GM23338 (cell line): ENCODE results near the gene FLNA. TPM values are rescaled to one million over a fixed set of nuclear protein-coding genes. Genes with fewer than 3 reads are reported as not detected.
A peak's percentile ranks its signal among the peaks of the same experiment; 100 is the strongest.

Source experiments
- ATAC-seq: fragments of 200-7000 bp; cut with Tn5 transposase; 3 replicates; pipeline ENCODE4 v1.9.1; 2020
- DNase-seq: peaks from one replicate; pipeline ENCODE4 v3.0.0-alpha.2; 2015; ENCODE audit warnings: low spot score
- H2AFZ ChIP-seq: fragments of 200-600 bp; sonication (generic); 2 replicates; pipeline ENCODE4 v1.8.0; 2016; ENCODE audit warnings: antibody characterized with exemption, mild to moderate bottlenecking, moderate library complexity
- H3F3A ChIP-seq: fragments of 200-600 bp; sonication (generic); replicated peaks from 2 replicates; pipeline ENCODE4 v1.8.0; 2017; ENCODE audit warnings: antibody characterized with exemption, mixed run types, low read depth
- H3K27ac ChIP-seq: fragments of 200-600 bp; sonication (generic); 2 replicates; pipeline ENCODE4 v1.6.1; 2016; ENCODE audit warnings: low read depth
- H3K27me3 ChIP-seq: fragments of 200-600 bp; sonication (generic); 2 replicates; pipeline ENCODE4 v1.8.0; 2016; ENCODE audit warnings: mild to moderate bottlenecking, mixed run types, moderate library complexity; ENCODE audit not compliant: insufficient read depth
- H3K36me3 ChIP-seq: fragments of 200-600 bp; sonication (generic); 2 replicates; pipeline ENCODE4 v1.8.0; 2016; ENCODE audit warnings: mild to moderate bottlenecking; ENCODE audit not compliant: insufficient read depth
- H3K4me1 ChIP-seq: fragments of 200-600 bp; sonication (generic); 2 replicates; pipeline ENCODE4 v1.8.0; 2016; ENCODE audit warnings: mild to moderate bottlenecking, moderate library complexity; ENCODE audit not compliant: insufficient read depth
- H3K4me2 ChIP-seq: fragments of 200-600 bp; sonication (generic); 2 replicates; pipeline ENCODE4 v1.7.1; 2017; ENCODE audit warnings: mixed run types
- H3K4me3 ChIP-seq: fragments of 200-600 bp; sonication (generic); 2 replicates; pipeline ENCODE4 v1.6.1; 2016; ENCODE audit warnings: mixed run types
- H3K79me2 ChIP-seq: fragments of 200-600 bp; sonication (generic); replicated peaks from 2 replicates; pipeline ENCODE4 v1.8.0; 2017; ENCODE audit warnings: mild to moderate bottlenecking; ENCODE audit not compliant: insufficient read depth
- H3K9me2 ChIP-seq: fragments of 200-600 bp; sonication (generic); 2 replicates; pipeline ENCODE4 v1.8.0; 2017; ENCODE audit not compliant: insufficient read depth
- H4K20me1 ChIP-seq: fragments of 200-600 bp; sonication (generic); replicated peaks from 2 replicates; pipeline ENCODE4 v1.8.0; 2017; ENCODE audit warnings: mild to moderate bottlenecking; ENCODE audit not compliant: insufficient read depth
- H3K27ac Mint-ChIP-seq: 2 replicates; pipeline ENCODE4 v1.8.0; 2020; ENCODE audit warnings: inconsistent platforms, mild to moderate bottlenecking, moderate library complexity, mixed read lengths
- H3K27me3 Mint-ChIP-seq: 3 replicates; pipeline ENCODE4 v1.8.0; 2022; ENCODE audit warnings: low read depth, mild to moderate bottlenecking, moderate library complexity, mixed read lengths, inconsistent platforms; ENCODE audit not compliant: insufficient read depth, poor library complexity
- H3K36me3 Mint-ChIP-seq: 3 replicates; pipeline ENCODE4 v1.8.0; 2021; ENCODE audit warnings: low read depth, mild to moderate bottlenecking, inconsistent platforms, moderate library complexity, mixed read lengths
- H3K4me1 Mint-ChIP-seq: 3 replicates; pipeline ENCODE4 v1.8.0; 2020; ENCODE audit warnings: mild to moderate bottlenecking, inconsistent platforms, mixed read lengths
- H3K4me3 Mint-ChIP-seq: 3 replicates; pipeline ENCODE4 v1.8.0; 2021; ENCODE audit warnings: moderate library complexity, mild to moderate bottlenecking, inconsistent platforms, mixed read lengths
- H3K9me3 Mint-ChIP-seq: 3 replicates; pipeline ENCODE4 v1.8.0; 2020; ENCODE audit warnings: moderate library complexity, mild to moderate bottlenecking, inconsistent platforms, mixed read lengths
- CREB1 ChIP-seq: fragments of 250-450 bp; sonication (Bioruptor Pico); IDR thresholded peaks from 2 replicates; pipeline ENCODE4 v1.5.0; 2020; ENCODE audit warnings: low read depth, mild to moderate bottlenecking, moderate library complexity
- EZH2 ChIP-seq: fragments of 200-600 bp; sonication (generic); IDR thresholded peaks from one replicate; pipeline ENCODE4 v1.8.0; 2017; ENCODE audit warnings: antibody characterized with exemption, mild to moderate bottlenecking, low read depth; ENCODE audit not compliant: unreplicated experiment
- EZH2phosphoT487 ChIP-seq: fragments of 200-600 bp; sonication (generic); IDR thresholded peaks from one replicate; pipeline ENCODE4 v1.8.1; 2018; ENCODE audit warnings: antibody characterized with exemption; ENCODE audit not compliant: unreplicated experiment
- NANOG ChIP-seq: IDR thresholded peaks from 2 replicates; pipeline ENCODE4 v1.6.1; 2016; ENCODE audit warnings: antibody characterized with exemption, borderline replicate concordance
- POLR2AphosphoS5 ChIP-seq: IDR thresholded peaks from 2 replicates; pipeline ENCODE4 v1.6.1; 2016; ENCODE audit warnings: antibody characterized with exemption, low read depth
- ZNF331 ChIP-seq: fragments of 250-450 bp; sonication (Bioruptor Pico); IDR thresholded peaks from 2 replicates; pipeline ENCODE4 v1.5.0; 2020; ENCODE audit warnings: low read depth, mild to moderate bottlenecking, moderate library complexity
- polyA plus RNA-seq: library from polyadenylated mRNA; unstranded; fragments of >200 nt; fragmentation: Nextera tagmentation; extraction: Ambion mirVana; gene quantifications from 2 replicates; pipeline ENCODE4 v1.2.1, GENCODE V29; 2016
- total RNA-seq: library from RNA; depleted of rRNA; stranded (reverse); fragments of >200 nt; shearing (Covaris generic); gene quantifications from 2 replicates; pipeline ENCODE4 v1.2.3, GENCODE V29; 2014
- TF ChIP-seq, protein P1 (sequence below): IDR thresholded peaks from one replicate; pipeline ENCODE4 v1.6.1; 2018; ENCODE audit warnings: antibody characterized with exemption; ENCODE audit not compliant: unreplicated experiment
- TF ChIP-seq, protein P2 (sequence below): fragments of 250-450 bp; sonication (Bioruptor Pico); IDR thresholded peaks from 2 replicates; pipeline ENCODE4 v1.5.0; 2020; ENCODE audit warnings: mild to moderate bottlenecking, moderate library complexity
- TF ChIP-seq, protein P3 (sequence below): IDR thresholded peaks from 2 replicates; pipeline ENCODE4 v1.6.1; 2016; ENCODE audit warnings: antibody characterized with exemption

Gene FLNA
- total and polyA plus RNA-seq, 2 experiments from 2014 or later = 579 to 1,445 TPM

DNA sequence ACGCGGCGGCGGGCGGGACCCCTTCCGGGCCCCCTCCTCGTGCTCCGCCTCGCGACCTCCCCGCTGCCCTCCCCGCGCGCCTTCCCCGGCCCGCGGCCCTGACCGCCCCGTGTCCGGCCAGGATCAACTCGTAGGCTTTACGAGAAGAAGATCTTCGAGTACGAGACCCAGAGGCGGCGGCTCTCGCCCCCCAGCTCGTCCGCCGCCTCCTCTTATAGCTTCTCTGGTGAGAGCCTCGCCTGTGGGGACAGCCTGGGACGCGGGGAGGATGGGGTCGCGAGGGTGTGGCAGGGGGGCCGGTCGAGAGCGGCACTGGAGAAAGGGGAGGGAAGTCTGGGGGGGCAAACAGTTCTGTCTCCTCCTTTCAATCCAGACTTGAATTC lies 5.1 kb upstream of the FLNA start:
- Histone ChIP-seq H3K9me2 (no peaks in the 10 kb centered on the region), H3K27me3 (no peaks in the 10 kb centered on the region), H3K36me3 (no peaks in the 10 kb centered on the region), H2AFZ (no peak overlapping the region), H3K4me2 (peak overlapping the region; percentile 80), H3K79me2 (peaks cover 11% of the 10 kb centered on the region), H3K4me3 (peak overlapping the region; percentile 75), H3F3A (no peaks in the 10 kb centered on the region), H4K20me1 (no peaks in the 10 kb centered on the region), H3K4me1 (peaks cover 4% of the 10 kb centered on the region; the same call in 1 of the 2 replicates), H3K27ac (peak overlapping the region; percentile 97)
- ATAC-seq (no peak), DNase-seq (no peak)
- TF ChIP-seq, protein P1, sequence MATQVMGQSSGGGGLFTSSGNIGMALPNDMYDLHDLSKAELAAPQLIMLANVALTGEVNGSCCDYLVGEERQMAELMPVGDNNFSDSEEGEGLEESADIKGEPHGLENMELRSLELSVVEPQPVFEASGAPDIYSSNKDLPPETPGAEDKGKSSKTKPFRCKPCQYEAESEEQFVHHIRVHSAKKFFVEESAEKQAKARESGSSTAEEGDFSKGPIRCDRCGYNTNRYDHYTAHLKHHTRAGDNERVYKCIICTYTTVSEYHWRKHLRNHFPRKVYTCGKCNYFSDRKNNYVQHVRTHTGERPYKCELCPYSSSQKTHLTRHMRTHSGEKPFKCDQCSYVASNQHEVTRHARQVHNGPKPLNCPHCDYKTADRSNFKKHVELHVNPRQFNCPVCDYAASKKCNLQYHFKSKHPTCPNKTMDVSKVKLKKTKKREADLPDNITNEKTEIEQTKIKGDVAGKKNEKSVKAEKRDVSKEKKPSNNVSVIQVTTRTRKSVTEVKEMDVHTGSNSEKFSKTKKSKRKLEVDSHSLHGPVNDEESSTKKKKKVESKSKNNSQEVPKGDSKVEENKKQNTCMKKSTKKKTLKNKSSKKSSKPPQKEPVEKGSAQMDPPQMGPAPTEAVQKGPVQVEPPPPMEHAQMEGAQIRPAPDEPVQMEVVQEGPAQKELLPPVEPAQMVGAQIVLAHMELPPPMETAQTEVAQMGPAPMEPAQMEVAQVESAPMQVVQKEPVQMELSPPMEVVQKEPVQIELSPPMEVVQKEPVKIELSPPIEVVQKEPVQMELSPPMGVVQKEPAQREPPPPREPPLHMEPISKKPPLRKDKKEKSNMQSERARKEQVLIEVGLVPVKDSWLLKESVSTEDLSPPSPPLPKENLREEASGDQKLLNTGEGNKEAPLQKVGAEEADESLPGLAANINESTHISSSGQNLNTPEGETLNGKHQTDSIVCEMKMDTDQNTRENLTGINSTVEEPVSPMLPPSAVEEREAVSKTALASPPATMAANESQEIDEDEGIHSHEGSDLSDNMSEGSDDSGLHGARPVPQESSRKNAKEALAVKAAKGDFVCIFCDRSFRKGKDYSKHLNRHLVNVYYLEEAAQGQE = no peak
- TF ChIP-seq CREB1 (CRISPR knock-in tag) = no peak
- TF ChIP-seq, protein P2, sequence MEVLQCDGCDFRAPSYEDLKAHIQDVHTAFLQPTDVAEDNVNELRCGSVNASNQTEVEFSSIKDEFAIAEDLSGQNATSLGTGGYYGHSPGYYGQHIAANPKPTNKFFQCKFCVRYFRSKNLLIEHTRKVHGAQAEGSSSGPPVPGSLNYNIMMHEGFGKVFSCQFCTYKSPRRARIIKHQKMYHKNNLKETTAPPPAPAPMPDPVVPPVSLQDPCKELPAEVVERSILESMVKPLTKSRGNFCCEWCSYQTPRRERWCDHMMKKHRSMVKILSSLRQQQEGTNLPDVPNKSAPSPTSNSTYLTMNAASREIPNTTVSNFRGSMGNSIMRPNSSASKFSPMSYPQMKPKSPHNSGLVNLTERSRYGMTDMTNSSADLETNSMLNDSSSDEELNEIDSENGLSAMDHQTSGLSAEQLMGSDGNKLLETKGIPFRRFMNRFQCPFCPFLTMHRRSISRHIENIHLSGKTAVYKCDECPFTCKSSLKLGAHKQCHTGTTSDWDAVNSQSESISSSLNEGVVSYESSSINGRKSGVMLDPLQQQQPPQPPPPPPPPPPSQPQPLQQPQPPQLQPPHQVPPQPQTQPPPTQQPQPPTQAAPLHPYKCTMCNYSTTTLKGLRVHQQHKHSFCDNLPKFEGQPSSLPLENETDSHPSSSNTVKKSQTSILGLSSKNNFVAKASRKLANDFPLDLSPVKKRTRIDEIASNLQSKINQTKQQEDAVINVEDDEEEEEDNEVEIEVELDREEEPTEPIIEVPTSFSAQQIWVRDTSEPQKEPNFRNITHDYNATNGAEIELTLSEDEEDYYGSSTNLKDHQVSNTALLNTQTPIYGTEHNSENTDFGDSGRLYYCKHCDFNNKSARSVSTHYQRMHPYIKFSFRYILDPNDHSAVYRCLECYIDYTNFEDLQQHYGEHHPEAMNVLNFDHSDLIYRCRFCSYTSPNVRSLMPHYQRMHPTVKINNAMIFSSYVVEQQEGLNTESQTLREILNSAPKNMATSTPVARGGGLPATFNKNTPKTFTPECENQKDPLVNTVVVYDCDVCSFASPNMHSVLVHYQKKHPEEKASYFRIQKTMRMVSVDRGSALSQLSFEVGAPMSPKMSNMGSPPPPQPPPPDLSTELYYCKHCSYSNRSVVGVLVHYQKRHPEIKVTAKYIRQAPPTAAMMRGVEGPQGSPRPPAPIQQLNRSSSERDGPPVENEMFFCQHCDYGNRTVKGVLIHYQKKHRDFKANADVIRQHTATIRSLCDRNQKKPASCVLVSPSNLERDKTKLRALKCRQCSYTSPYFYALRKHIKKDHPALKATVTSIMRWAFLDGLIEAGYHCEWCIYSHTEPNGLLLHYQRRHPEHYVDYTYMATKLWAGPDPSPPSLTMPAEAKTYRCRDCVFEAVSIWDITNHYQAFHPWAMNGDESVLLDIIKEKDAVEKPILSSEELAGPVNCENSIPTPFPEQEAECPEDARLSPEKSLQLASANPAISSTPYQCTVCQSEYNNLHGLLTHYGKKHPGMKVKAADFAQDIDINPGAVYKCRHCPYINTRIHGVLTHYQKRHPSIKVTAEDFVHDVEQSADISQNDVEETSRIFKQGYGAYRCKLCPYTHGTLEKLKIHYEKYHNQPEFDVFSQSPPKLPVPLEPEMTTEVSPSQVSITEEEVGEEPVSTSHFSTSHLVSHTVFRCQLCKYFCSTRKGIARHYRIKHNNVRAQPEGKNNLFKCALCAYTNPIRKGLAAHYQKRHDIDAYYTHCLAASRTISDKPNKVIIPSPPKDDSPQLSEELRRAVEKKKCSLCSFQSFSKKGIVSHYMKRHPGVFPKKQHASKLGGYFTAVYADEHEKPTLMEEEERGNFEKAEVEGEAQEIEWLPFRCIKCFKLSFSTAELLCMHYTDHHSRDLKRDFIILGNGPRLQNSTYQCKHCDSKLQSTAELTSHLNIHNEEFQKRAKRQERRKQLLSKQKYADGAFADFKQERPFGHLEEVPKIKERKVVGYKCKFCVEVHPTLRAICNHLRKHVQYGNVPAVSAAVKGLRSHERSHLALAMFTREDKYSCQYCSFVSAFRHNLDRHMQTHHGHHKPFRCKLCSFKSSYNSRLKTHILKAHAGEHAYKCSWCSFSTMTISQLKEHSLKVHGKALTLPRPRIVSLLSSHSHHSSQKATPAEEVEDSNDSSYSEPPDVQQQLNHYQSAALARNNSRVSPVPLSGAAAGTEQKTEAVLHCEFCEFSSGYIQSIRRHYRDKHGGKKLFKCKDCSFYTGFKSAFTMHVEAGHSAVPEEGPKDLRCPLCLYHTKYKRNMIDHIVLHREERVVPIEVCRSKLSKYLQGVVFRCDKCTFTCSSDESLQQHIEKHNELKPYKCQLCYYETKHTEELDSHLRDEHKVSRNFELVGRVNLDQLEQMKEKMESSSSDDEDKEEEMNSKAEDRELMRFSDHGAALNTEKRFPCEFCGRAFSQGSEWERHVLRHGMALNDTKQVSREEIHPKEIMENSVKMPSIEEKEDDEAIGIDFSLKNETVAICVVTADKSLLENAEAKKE (CRISPR knock-in tag) = no peak
- TF ChIP-seq, protein P3, sequence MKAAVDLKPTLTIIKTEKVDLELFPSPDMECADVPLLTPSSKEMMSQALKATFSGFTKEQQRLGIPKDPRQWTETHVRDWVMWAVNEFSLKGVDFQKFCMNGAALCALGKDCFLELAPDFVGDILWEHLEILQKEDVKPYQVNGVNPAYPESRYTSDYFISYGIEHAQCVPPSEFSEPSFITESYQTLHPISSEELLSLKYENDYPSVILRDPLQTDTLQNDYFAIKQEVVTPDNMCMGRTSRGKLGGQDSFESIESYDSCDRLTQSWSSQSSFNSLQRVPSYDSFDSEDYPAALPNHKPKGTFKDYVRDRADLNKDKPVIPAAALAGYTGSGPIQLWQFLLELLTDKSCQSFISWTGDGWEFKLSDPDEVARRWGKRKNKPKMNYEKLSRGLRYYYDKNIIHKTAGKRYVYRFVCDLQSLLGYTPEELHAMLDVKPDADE = no peak
- TF ChIP-seq POLR2AphosphoS5 = no peak
- TF ChIP-seq EZH2 = no peak
- no peak for TF ChIP-seq EZH2phosphoT487
- TF ChIP-seq ZNF331 = no peak
- no peak for TF ChIP-seq NANOG
- H3K4me3 Mint-ChIP-seq = peak overlapping the region; percentile 87
- peaks cover 20% of the 10 kb centered on the region for H3K36me3 Mint-ChIP-seq
- H3K27ac Mint-ChIP-seq = peak overlapping the region; percentile 97
- peaks cover 12% of the 10 kb centered on the region for H3K27me3 Mint-ChIP-seq
- no peaks in the 10 kb centered on the region for H3K9me3 Mint-ChIP-seq
- peaks cover 16% of the 10 kb centered on the region for H3K4me1 Mint-ChIP-seq
